Hypothalamus (tissue), 51 donors: Measurements from ENCODE around the gene TBP.
A peak's percentile ranks its signal among the peaks of the same experiment; 100 is the strongest.

ENCODE experiments used
- DNase-seq, 51 donors: peaks; one replicate each; lab custom pipeline; 2025; lab: John Stamatoyannopoulos, UW

TBP gene

DNA sequence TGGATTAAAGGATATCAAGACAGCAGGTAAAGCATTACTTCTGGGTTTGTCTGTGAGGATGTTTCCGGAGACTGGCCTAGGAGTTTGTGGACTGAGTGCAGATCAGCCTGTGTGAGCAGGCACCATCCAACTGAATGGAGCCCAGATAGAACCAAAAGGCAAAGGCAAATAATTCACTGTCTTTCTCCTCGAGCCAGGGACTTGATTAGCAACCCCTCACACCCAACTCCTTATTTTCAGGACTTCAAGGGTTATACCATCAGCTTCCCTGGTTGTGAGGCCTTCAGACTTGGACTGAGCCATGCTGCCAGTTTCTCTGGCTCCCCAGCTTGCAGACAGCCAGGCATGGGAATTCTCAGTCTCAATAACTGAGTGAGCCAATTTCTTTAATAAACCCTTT, 20.4 kb upstream of the TBP start:
- no peak for DNase-seq

DNA sequence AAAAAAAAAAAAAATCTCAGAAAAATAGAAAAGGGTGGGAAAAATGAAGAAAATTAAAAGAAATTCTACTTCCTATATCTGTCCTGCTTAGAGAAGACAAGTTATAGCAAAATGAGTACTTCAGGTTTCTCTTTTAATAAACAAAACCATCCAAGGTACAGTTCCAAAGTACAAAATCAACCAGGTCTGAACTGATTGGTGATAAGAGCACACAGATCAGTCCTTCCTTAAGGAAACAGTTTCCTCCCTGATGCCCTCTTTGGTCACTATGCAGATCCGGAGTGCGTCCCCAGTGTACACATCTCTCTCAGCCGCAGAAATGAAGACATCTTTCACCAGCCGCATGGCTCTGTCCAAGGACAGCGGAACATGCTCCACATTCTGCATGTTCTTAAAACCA, 19.2 kb upstream of the TBP start:
- DNase-seq, result no peak

DNA sequence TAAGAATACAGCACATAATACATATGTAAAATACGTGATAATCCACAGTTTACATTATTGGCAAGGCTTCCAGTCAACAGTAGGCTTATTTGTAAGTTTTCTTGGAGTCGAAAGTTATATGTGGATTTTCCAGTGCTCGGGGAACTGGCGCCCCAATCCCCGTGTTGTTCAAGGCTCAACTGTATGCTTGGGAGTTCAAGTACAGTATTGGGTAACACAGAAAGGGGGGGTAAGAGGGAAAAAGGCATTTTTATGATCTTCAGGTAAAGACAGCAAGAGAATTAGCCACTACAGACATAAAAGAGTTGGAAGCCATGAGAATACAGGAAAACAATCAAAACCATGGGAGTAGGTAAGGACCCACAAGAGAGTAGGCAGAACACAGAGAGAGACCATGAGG, 17.5 kb upstream of the TBP start:
- no peak for DNase-seq

DNA sequence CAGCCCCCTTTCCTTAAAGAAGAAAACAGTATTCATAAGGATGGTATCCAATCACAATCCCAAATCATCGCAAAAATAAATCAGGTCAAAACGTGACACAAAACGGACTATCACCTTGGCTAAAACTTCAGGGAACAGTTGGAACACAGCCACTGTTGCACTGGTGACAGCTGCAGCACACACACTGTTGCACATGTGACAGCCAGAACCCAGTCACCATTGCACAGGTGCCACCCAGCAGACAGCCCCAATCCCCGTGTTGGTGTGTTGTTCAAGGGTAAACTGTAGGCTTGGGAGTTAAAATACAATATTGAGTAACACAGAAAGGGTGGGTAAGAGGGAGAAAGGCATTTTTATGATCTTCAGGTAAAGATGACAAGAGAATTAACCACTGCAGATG, 16.8 kb upstream of the TBP start:
- no peak for DNase-seq

DNA sequence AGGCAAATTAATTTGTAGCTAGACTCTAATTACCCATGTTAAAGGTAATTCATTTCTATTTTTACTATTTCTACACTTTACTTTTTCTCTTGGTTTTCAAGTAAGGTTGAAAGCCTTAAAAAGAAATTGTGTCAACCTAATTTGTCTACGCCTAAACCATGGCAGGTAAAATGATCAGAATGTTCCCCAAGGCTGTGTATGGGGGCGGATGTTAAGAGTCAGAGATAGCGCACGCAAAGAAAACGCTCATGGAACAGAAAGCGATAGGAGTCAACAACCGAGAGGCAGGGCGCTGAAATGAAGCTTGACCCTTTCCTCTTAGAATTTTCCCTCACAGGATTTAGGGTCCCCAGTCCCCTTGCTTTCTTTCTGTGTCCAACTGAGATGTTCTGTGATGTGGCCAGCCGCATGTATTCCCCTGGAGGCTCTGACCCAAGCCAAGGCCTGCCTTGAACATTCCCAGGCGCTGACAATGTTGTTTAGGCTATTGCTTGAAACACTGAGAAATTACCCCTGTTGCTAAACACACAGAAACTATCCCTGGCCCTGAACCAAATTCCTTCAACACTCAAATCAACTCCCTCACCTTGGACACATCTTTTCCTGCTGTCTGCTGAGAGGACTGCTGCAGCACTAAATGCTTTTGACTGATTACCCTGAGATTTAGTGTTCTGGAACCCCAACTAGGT, 12.0 kb upstream of the TBP start:
- peak in 2 of 51 donors; percentile 7 to 53 for DNase-seq

DNA sequence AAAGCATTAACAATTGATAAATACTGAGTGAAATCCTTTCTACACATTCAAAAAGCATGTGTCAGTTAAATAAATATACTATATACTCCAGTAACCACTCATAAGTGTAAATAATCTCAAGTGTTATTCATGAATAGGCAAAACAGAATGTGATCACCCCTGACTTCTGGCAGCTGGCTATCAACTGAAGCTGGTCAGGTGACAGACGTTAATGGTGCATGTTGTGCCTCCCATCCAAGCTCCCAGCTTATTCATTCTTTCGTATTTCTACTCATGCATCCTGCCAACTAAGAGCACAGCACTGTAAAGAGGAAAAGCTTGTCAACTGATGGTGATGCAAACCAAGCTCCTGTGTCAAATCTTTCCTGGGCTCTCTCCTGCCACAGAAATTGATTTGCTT, 8.8 kb upstream of the TBP start:
- no peak for DNase-seq

DNA sequence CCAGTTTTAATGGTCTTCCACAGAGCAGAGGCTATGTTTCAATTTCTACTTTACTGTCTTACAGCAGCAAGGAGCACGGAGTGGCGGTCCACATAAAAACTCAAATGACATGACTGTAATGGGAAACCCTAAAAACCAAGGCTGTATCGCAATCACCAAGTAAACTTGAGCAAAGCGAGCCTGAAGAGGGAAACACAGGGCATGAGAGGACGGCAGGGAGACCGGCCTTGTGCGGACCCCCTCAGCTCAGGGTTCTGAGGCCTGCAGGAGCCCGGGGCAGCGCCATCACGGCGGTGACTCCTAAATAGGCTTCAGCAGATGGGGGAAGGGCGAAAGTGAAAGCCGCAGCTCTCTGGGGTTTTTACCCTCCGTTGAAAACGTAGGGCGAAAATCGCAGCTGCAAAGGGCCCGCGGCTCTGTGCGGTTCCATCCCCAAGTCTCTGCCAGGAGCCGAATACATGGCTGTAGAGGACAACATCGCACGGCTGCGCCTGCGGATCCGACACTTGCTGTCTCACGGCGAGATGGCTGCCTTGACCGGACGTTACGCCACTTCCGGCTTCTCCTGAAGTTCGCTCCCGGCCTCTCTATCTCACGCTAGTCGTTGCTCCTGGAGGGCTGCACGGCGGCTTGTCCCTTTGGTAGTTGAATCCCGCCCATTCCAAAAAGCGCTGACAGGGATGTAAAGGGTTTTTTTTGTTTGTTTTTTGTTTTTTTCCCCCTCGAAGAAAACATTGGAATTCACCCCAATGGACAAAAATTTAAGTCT, 1.2 kb upstream of the TBP start, which contains the start of gene PSMB1:
Gene PSMB1, minus strand, starts transcription at position 543 of the 769 bp plus-strand sequence. Its CDS starts 65 bp downstream, at position 478.
- DNase-seq, result peak; percentile 15 to 97 (median 91)

DNA sequence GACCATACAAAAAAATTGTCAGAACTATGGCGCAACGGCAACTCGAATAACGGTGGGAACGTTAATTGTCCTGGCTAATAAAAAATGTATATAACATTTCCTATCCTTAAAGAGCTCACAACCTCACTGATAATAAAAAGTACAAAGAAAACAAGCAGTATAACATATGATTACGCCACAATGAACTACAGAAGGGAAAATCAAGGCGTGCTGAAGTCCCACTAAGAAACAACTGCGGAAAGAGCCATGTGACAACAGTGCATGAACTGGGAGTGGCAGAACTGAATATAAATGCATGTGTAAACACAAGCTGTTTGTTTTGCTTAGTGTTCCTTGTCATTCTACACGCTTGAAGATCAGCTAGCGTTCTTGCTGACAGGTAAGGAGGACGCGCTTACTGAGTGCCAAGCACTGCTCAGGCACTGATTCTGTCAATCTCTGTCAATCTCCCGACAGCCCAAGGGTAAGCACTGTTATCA, 596 bp upstream of the TBP start:
- DNase-seq, result peak in 20 of 51 donors; percentile 16 to 80 (median 60)

DNA sequence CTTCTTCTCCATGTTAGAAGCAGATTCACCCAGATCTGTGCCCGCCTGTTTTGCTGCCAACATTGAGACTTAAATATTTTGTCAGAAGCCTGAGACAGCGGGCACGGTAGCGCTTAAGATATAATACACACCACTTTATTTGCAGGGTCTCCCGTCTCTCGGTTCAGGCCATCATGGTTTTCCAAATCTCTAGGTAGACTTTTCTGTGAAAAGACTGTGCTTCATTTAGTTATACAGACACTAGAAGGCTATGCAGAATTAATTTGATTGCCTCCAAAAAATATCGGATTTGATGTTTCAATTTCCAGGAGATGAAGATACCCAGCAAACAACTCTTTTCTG, 598 bp downstream of the TBP start:
- no peak for DNase-seq

DNA sequence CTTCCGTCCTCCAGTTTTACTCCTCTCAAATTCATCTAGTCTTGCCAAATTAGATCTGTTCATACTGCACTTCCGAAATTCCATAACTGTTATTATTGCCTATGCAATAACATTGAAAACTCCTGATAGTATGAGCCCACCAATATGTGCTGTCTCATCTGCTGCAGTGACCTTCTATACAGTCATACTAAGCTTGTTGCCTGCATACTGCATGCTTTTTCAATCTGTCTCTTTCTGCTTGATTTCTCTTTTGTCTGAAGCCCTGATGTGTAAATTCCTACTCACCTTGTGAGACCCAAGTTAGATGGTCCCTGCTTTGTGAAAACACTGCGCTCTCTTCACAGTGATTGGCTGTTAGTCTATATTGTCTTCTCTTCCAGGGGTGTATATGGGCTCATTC, 1.1 kb downstream of the TBP start:
- no peak for DNase-seq

DNA sequence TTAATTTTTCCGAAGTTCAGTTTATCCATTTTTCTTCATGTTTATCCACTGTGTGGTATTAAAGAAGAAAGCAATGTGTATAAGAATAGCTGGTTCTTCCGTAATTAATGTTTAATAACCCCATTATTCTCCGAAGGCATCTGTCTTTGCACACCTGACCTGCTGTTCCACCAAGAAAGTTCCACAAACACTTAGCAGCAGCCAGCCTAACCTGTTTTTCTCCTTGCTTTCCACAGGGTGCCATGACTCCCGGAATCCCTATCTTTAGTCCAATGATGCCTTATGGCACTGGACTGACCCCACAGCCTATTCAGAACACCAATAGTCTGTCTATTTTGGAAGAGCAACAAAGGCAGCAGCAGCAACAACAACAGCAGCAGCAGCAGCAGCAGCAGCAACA, 7.4 kb downstream of the TBP start:
- DNase-seq, result no peak

DNA sequence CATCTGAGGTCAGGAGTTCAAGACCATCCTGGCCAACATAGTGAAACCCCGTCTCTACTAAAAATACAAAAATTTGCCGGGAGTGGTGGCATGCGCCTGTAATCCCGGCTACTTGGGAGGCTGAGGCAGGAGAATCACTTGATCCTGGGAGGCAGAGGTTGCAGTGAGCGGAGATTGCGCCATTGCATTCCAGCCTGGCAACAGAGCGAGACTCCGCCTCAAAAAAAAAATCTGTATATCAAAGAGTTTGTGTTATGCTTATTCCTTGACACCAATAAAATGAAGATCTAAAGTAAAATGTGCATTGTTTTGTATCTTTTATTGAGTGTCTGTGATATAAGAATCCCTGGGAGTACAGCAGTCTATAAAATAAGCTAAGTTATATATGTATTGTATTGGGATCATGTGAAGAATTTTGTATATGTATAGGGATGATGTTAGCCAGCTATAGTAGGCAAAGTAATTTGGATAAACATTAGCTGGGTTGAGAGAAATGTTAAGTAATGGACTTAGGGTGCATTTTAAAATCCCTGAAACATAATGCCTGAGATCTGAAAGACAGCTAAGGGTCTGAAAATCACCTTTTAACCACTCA, 10.9 kb downstream of the TBP start:
- no peak for DNase-seq

DNA sequence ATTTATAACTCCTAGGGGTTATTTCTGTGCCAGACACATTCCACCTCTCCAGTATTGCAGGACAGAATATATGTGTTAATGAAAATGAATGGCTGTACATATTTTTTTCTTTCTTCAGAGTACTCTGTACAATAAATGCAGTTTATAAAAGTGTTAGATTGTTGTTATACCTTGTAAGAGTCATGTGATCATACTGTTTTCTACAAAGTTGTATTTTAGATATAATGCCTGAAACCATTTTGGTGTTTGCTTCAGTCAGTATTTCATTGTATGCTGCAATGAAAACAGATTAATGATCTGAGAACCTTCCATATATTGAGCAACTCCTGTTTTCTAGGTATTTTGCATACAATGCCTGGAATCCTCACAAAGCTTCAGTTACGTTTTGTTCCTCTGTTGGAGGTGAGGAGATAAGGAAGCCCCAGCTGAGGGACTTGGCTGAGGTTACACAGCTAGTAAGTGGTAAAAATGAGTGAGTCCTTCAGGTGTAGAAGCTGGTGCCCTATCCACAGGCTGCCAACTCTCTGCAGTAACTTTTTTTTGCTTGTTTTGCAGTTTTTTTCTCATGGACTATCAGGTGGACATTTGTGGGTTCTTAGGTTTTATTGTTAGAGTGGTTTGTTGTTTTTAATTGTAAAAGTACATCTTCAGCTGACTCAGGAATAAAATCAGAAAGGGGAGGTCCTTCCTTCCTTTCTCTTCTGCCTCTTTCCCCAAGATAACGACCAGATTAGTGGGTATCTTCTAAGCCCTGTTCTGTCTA, 18.7 kb downstream of the TBP start:
- DNase-seq, result no peak

DNA sequence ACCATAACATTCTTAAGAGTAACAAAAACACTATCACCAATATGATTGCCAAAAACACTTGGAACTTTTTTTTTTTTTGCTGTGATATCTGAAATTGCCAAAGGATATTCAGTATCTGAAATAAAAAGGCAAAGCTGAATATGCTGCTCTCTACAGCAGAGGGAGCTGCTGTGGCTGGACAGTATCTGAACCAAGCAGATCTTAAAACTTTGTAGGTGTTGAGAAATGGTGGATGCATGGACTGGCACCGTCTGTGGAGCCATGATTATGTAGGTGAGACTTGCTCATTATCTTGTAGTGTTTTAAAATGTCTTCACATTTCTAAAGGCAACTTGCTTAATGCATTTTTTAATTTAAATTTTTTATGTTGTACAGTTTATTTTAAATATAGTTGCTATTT, 21.1 kb downstream of the TBP start:
- no peak for DNase-seq

DNA sequence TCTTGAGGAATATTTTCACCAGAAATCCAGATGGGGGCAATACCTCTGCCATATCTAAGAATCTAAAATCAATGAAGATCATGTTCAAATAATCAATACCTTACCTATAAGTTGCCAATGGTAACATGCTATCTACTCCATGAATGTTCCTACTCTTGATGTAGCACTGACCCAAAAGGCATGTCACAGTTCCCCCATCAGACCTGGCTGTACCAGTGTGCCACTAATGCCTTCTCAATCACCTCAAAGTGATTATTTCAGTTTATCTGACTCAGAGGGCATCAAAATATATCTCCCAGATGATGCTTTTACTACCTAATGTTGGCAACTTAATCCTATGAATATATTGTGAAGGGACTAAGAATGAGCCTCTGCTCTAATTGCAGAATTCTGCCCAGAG, 24.7 kb downstream of the TBP start:
- DNase-seq, result no peak

DNA sequence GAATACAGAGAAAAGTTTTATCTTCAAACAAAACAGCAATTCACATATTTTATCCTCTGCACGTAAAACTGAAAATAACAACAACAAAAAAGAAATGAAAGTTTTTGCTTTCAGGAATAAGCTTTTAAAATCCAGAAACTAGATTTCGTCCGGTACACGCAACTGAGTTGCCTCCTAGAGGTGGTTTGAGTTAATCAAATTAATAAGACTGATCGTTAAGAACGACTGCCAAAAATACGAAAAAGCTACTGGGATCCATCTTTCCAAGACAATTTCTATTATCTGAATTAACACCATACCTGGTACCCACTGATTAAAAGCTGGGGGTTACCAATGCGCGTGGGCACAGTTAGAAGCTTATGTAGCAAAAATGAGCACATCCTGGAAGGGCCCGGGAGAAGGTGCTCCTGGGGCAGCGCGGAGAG, 29.6 kb downstream of the TBP start:
- DNase-seq, result peak in 1 of 51 donors; percentile 10

DNA sequence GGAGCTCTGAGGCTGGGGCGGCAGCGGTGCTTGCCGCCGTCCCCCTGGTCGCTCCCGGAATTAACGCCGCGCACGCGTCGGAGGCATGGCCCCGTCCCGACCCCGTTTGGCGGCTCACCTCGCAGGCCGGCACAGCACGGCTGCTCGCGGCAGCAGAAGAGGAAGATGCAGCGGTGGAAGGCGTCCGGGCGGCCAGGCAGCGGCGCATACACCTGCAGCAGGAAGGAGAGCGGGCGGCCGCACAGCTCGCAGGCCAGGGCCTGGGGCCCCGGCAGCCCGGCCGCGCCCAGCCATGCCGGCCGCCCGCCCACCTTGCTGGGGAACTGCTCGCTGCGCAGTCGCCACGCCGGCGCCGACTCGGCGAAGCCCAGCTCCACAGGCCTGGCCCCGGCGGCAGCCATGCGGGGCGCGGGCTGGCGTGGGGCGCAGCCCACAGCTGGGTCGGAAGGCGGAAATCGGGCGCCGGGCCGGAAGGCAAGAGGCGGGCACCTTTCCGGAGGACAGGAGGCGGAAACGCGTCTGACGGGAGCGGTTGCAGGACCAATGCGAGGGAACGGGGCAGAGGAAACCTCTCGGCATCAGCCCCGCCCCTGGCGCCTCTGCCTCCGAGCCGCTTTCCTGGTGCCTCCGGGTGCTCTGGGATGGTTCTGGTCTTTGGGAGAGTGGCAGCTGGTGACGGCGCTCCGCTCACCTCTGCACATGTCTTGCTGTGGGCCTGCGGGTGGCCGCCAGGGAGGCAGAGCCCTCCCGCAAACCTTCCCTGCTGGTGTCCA, 30.2 kb downstream of the TBP start, which contains the start of gene PDCD2:
Gene PDCD2, minus strand, starts transcription at position 457 of the 773 bp plus-strand sequence. Its CDS starts 56 bp downstream, at position 401.
- peak; percentile 34 to 95 (median 83) for DNase-seq

DNA sequence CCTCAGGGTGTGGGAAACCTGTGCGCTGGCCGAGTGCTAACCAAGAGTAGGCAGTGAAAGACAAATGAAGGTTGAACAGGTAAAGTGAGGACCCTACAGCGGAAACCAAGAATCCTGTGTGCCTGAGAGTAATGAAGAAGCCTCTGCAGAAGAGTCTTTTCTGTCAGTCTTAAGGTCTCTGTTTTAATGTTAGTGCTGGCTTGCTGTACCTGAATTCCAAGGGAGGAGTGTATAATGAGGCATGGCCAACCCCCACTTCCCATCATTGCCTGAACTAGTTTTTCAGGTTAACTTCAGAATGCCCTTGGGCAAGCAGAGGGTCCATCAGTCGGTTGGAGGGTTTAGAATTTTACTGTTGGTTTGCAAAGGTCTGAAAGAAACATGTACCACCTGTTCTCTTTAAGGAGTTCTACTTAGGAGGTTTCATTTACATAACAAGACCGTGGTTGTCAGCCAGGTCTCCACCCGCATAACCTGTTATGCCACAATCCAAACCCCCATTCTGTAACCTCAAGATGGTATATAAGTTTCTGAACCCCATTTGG, 30.9 kb downstream of the TBP start:
- DNase-seq, result no peak

DNA sequence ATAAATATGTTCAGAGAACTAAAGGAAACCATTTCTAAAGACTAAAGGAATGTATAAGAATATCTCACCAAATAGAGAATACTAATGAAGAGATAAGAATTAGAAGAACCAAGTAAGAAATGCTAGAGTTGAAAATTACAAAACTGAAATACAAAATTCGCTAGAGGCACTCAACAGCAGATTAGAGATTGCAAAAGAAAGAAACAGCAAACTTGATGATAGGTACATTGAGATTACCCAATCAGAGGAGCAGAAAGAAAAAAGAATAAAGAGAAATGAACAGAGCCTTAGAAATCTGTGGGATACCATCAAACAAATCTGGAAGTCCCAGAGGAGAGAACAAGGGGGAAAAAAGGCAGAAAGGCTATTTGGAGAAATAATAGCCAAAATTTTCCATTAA, 36.6 kb downstream of the TBP start:
- no peak for DNase-seq

DNA sequence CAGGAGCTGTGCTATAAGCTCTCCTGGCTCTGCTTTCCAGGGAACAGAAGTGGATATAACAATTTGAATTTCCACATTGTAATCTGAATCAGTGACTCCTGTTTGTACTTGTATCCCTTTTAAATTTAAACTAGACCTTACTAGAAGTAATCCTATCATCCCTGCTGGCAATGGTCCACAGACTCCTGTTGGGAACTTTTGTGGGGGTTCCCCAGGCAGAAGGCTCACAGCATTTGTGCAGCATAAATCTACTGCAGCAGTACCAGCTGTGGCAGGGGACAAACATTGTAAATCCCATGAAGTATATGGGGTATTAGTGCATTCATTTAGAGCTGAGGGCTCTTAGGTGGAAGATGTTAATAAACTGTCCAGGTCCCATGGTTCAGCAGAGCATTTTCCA, 42.3 kb downstream of the TBP start:
- no peak for DNase-seq
